Caco-2 (cell line): Measurements from ENCODE around the gene OARD1. TPM values are rescaled to one million over a fixed set of nuclear protein-coding genes. Genes with fewer than 3 reads are reported as not detected.

Experiments used
- BruUV-seq: library from RNA; stranded (reverse); fragments of 400-500 nt; replicated peaks from 2 replicates; lab custom pipeline; 2021; lab: Mats Ljungman, UMichigan
- CTCF ChIA-PET: fragments of 300-600 bp; sonication (Branson Sonifier 250); formaldehyde crosslinking; loops from one replicate; lab custom pipeline; 2022; ENCODE audit warnings: antibody characterized with exemption; lab: Charles Lee
- POLR2A ChIA-PET: fragments of 300-600 bp; sonication (Branson Sonifier 250); formaldehyde crosslinking; loops from one replicate; lab custom pipeline; 2022; ENCODE audit warnings: antibody characterized with exemption; lab: Charles Lee
- DNase-seq, 2 experiments: peaks; one replicate each; pipeline versions ENCODE4 v3.0.0 to v3.0.0-alpha.2; 2020 to 2022
- H3K27me3 ChIP-seq: replicated peaks from 2 replicates; pipeline ENCODE4 v1.6.0; 2011; ENCODE audit warnings: low read length; ENCODE audit not compliant: control insufficient read depth, insufficient read depth
- H3K36me3 ChIP-seq: 2 replicates; pipeline ENCODE4 v1.5.1; 2011; ENCODE audit warnings: low read length; ENCODE audit not compliant: control insufficient read depth, insufficient read depth
- H3K4me1 ChIP-seq: fragments of 250-450 bp; sonication (Bioruptor Pico); 2 replicates; pipeline ENCODE4 v1.5.1; 2020; ENCODE audit warnings: mild to moderate bottlenecking
- H3K4me3 ChIP-seq: 2 replicates; pipeline ENCODE4 v1.5.1; 2011; ENCODE audit warnings: low read depth, mild to moderate bottlenecking, control low read depth, low read length
- H3K9me3 ChIP-seq: fragments of 250-450 bp; sonication (Bioruptor Pico); 2 replicates; pipeline ENCODE4 v1.5.1; 2020; ENCODE audit warnings: mild to moderate bottlenecking, moderate library complexity
- H3K27ac Mint-ChIP-seq: one replicate; pipeline ENCODE4 v1.8.0; 2022; ENCODE audit warnings: mixed read lengths; ENCODE audit not compliant: unreplicated experiment
- H3K27me3 Mint-ChIP-seq: one replicate; pipeline ENCODE4 v1.8.0; 2022; ENCODE audit warnings: mixed read lengths; ENCODE audit not compliant: insufficient read depth, unreplicated experiment
- H3K36me3 Mint-ChIP-seq: one replicate; pipeline ENCODE4 v1.8.0; 2022; ENCODE audit warnings: mild to moderate bottlenecking, mixed read lengths; ENCODE audit not compliant: insufficient read depth, unreplicated experiment
- H3K4me1 Mint-ChIP-seq: one replicate; pipeline ENCODE4 v1.8.0; 2022; ENCODE audit warnings: low read depth, mixed read lengths; ENCODE audit not compliant: unreplicated experiment
- H3K4me3 Mint-ChIP-seq: one replicate; pipeline ENCODE4 v1.8.0; 2022; ENCODE audit warnings: mild to moderate bottlenecking, moderate library complexity, mixed read lengths; ENCODE audit not compliant: unreplicated experiment
- H3K9me3 Mint-ChIP-seq: one replicate; pipeline ENCODE4 v1.8.0; 2022; ENCODE audit warnings: mixed read lengths; ENCODE audit not compliant: unreplicated experiment
- intact Hi-C: fragments of 100-400 bp; cut with micrococcal nuclease; formaldehyde crosslinking; loops from one replicate; pipeline ENCODE4 v1.10.0; 2022; ENCODE audit not compliant: unreplicated experiment
- total RNA-seq: library from RNA; stranded (reverse); gene quantifications from 2 replicates; pipeline ENCODE4 v1.2.3, GENCODE V29; 2022
- TF ChIP-seq, protein P1 (sequence below), 2 experiments: fragments of 200-600 bp in 1 of 2; IDR thresholded peaks; 1 replicate in 1 of 2; 2 replicates in 1 of 2; pipeline versions ENCODE4 v1.5.1 to v1.8.0; 2011 to 2022; ENCODE audit warnings: antibody characterized with exemption in 1 of 2, control low read depth in 1 of 2, inconsistent platforms in 1 of 2, low read depth in 1 of 2, low read length in 1 of 2, mild to moderate bottlenecking in 1 of 2, moderate library complexity in 1 of 2; ENCODE audit not compliant: insufficient read depth in 1 of 2, severe bottlenecking in 1 of 2, unreplicated experiment in 1 of 2

Gene OARD1
- total RNA-seq, 1 experiment from 2014 or later: 35.5 TPM

DNA sequence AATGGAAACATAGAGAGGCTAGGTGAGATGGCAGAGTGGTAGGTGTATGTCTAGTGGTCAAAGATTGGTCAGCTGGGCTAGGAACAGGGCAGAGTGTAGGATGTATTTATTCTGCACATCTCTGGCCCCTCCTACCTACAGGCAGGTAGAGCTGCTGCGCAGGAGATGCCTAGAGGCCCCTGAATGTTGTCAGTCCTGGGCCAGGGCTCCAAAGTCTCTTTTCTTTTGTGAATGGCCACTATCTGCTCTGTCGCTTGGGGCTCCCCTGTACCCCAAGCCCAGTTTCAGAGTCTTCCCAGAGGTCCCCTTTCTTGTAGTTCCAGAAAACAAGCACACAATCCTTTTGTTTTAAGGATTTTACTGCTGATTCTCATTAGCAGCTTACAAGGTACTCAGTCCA, 24.9 kb downstream of the OARD1 start:
- H3K27me3 ChIP-seq: no peaks in the 10 kb centered on the region
- POLR2A ChIA-PET: no interaction called here
- BruUV-seq: no TSS peak

DNA sequence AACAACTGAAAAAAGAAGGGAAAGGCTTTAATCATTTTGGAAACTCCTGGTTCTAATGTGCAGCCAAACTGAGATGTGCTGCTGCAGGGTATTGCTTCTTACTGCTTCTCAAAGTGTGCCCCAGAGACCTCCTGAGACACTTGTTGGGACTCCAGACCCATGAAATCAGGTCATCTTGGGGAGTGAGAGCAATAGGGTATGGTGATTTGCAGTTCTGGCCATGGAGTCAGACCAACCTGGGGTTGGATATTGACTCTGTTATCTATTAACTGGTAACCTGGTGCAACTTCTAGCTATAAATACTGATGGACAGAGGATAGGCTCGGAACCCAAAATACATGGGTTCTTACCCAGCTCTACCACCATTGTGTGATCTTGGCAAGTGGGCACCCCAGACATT, 26.1 kb downstream of the OARD1 start:
- Histone ChIP-seq H3K27me3 (no peaks in the 10 kb centered on the region), H3K36me3 (no peaks in the 10 kb centered on the region), H3K4me1 (peaks cover 79% of the 10 kb centered on the region), H3K4me3 (no peak overlapping the region), H3K9me3 (no peaks in the 10 kb centered on the region)
- TF ChIP-seq, protein P1, sequence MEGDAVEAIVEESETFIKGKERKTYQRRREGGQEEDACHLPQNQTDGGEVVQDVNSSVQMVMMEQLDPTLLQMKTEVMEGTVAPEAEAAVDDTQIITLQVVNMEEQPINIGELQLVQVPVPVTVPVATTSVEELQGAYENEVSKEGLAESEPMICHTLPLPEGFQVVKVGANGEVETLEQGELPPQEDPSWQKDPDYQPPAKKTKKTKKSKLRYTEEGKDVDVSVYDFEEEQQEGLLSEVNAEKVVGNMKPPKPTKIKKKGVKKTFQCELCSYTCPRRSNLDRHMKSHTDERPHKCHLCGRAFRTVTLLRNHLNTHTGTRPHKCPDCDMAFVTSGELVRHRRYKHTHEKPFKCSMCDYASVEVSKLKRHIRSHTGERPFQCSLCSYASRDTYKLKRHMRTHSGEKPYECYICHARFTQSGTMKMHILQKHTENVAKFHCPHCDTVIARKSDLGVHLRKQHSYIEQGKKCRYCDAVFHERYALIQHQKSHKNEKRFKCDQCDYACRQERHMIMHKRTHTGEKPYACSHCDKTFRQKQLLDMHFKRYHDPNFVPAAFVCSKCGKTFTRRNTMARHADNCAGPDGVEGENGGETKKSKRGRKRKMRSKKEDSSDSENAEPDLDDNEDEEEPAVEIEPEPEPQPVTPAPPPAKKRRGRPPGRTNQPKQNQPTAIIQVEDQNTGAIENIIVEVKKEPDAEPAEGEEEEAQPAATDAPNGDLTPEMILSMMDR (IDR thresholded peaks at IDR 0.05; ENCODE audit: insufficient read depth in 1 of 2, low read depth in 1 of 2, low read length in 1 of 2, severe bottlenecking in 1 of 2, unreplicated experiment in 1 of 2): no peak
- BruUV-seq: no TSS peak
- Mint-ChIP-seq H3K27ac (no peak overlapping the region), H3K9me3 (no peaks in the 10 kb centered on the region), H3K4me3 (no peak overlapping the region), H3K27me3 (no peaks in the 10 kb centered on the region), H3K36me3 (no peaks in the 10 kb centered on the region), H3K4me1 (peaks cover 57% of the 10 kb centered on the region)
- ChIA-PET POLR2A (interaction anchor here (0.8 kb wide), 1 partner anchor 26 kb away, joined by 3 read pairs; the partner anchor contains the start of genes NFYA and OARD1), CTCF (no interaction called here)
- intact Hi-C loops: no loop called here
- no peak for DNase-seq

More for the DNA sequence above, 24.9 kb downstream of the OARD1 start:
- peak overlapping the region; percentile 64 for H3K27ac Mint-ChIP-seq
- DNase-seq: no peak
- H3K4me1 Mint-ChIP-seq: peaks cover 69% of the 10 kb centered on the region
- no peaks in the 10 kb centered on the region for H3K9me3 Mint-ChIP-seq
- intact Hi-C loops: no loop called here
- H3K27me3 Mint-ChIP-seq: no peaks in the 10 kb centered on the region
- no peak overlapping the region for H3K4me3 Mint-ChIP-seq
- H3K36me3 Mint-ChIP-seq: no peaks in the 10 kb centered on the region
- Histone ChIP-seq H3K36me3 (no peaks in the 10 kb centered on the region), H3K9me3 (no peaks in the 10 kb centered on the region), H3K4me3 (no peak overlapping the region), H3K4me1 (peaks cover 79% of the 10 kb centered on the region)
- TF ChIP-seq, protein P1 (IDR thresholded peaks at IDR 0.05; ENCODE audit: insufficient read depth in 1 of 2, low read depth in 1 of 2, low read length in 1 of 2, severe bottlenecking in 1 of 2, unreplicated experiment in 1 of 2): no peak
- CTCF ChIA-PET: interaction anchor here (0.9 kb wide), 1 partner anchor 12 kb away, joined by 3 read pairs; no protein-coding TSS in a partner anchor

DNA sequence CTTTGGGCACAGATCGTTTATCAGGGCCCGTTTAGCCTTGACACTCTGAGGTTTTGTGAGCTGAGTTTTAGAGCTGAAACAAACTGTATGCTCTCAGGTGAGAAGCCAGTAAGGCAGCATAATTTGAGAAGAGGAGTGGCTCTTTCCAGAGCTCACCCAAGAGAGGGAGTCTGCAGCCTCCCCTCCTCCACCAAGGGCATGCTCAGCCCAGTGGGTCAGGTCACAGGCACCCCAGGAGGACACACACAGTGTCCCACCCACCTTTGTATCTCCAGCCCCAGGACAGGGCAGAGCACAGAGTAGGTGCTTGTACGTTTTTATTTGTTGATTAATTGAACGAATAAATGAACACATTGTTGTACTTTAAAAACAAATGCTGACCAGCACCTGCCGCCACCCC, 26.5 kb downstream of the OARD1 start:
- TF ChIP-seq, protein P1 (IDR thresholded peaks at IDR 0.05; ENCODE audit: insufficient read depth in 1 of 2, low read depth in 1 of 2, low read length in 1 of 2, severe bottlenecking in 1 of 2, unreplicated experiment in 1 of 2): no peak
- no peaks in the 10 kb centered on the region for H3K36me3 ChIP-seq
- BruUV-seq: no TSS peak
- POLR2A ChIA-PET: interaction anchor here (0.8 kb wide), 1 partner anchor 27 kb away, joined by 3 read pairs; the partner anchor contains the start of genes NFYA and OARD1
- intact Hi-C loops: no loop called here
- no peak overlapping the region for H3K4me3 ChIP-seq
- Mint-ChIP-seq H3K27ac (peak overlapping the region; percentile 64), H3K4me3 (no peak overlapping the region), H3K4me1 (peaks cover 60% of the 10 kb centered on the region), H3K9me3 (no peaks in the 10 kb centered on the region), H3K36me3 (no peaks in the 10 kb centered on the region), H3K27me3 (no peaks in the 10 kb centered on the region)
- CTCF ChIA-PET: no interaction called here
- peaks cover 79% of the 10 kb centered on the region for H3K4me1 ChIP-seq
- no peaks in the 10 kb centered on the region for H3K9me3 ChIP-seq
- no peaks in the 10 kb centered on the region for H3K27me3 ChIP-seq
- DNase-seq: no peak
